Muscle of leg (tissue), 11 donors: Measurements from ENCODE around the gene PRKAR1B. TPM values are rescaled to one million over a fixed set of nuclear protein-coding genes. Genes with fewer than 3 reads are reported as not detected.
A peak's percentile ranks its signal among the peaks of the same experiment; 100 is the strongest.

Experiments used
- DNase-seq: peaks from one replicate; pipeline ENCODE4 v3.0.0; 2013
- H3K27ac ChIP-seq: one replicate; pipeline ENCODE4 v1.5.1; 2013; ENCODE audit warnings: mild to moderate bottlenecking, low read length, control low read depth
- H3K27me3 ChIP-seq: one replicate; pipeline ENCODE4 v1.6.1; 2013; ENCODE audit warnings: low read length; ENCODE audit not compliant: control insufficient read depth, insufficient read depth
- H3K36me3 ChIP-seq: one replicate; pipeline ENCODE4 v1.6.1; 2013; ENCODE audit warnings: low read length; ENCODE audit not compliant: control insufficient read depth, insufficient read depth
- H3K4me1 ChIP-seq: one replicate; pipeline ENCODE4 v1.6.1; 2013; ENCODE audit warnings: low read length; ENCODE audit not compliant: control insufficient read depth, insufficient read depth
- H3K4me3 ChIP-seq: one replicate; pipeline ENCODE4 v1.5.1; 2013; ENCODE audit warnings: low read length, control low read depth
- H3K9me3 ChIP-seq: replicated peaks from 2 replicates; pipeline ENCODE4 v1.6.1; 2013; ENCODE audit warnings: low read depth, low read length; ENCODE audit not compliant: control insufficient read depth
- WGBS: methylation state at CpG from one replicate; pipeline ENCODE4 v1.1.5; 2013; ENCODE audit warnings: missing lambda C conversion rate; ENCODE audit not compliant: insufficient coverage; 5-methylcytosine and 5-hydroxymethylcytosine counted together
- polyA plus RNA-seq, 8 donors: library from polyadenylated mRNA; unstranded; fragments of 120-200 nt; gene quantifications; one replicate each; pipeline versions ENCODE4 v1.2.1 to v1.2.3, GENCODE V29; 2013; ENCODE audit warnings: inconsistent platforms in 1 of 8, low replicate concordance in 1 of 8; ENCODE audit not compliant: insufficient read length in 8 of 8, insufficient read depth in 1 of 8
- total RNA-seq: library from RNA; stranded (reverse); fragments of 120-200 nt; gene quantifications from one replicate; pipeline ENCODE4 v1.2.4, GENCODE V29; 2013

PRKAR1B gene
- total and polyA plus RNA-seq, 9 donors = 23.1 to 45.4 (median 35.0) TPM

DNA sequence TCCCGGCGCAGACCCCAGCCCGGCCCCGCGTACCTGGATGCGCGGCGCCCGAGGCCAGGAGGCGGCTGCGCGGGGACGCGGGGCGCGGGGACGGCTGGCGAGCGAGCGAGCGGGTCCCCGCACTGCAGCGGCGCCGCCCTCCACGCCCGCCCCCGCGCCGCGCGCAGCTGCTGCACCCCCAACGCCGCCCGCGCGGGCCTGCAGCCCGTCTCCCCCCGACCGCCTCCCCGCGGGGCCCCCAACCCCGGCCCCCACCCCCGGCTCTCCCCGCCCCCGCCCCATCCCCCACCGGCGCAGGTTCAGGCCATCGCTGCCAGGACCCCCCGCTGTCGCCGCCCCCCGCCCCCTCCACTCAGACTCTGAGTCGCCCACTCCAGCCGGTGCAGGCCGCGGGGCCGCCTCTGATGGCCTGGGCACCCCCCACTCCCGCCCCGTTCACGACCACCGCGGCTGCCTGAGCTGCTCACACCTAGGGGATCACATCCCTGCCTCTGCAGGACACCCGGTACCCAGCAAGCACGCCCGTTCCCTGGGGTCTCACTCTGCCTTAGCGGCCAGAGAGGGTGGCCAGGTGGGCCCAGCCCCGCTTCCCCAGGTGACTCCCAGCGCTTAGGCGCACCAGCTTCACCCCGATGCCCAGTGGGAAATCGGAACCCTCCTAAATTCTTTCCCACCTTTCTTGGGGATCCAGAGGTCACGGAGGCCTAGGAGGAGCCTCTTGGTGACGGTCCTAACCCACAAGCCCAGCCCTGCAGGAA is 14.5 kb downstream of the PRKAR1B start:
- WGBS = 7% methylated on average over 46 of the region's 74 CpGs
- peak; percentile 38 for DNase-seq
- Histone ChIP-seq H3K4me3 (peak overlapping the region; percentile 54), H3K9me3 (no peaks in the 10 kb centered on the region), H3K27me3 (no peaks in the 10 kb centered on the region), H3K4me1 (peaks cover 15% of the 10 kb centered on the region), H3K36me3 (peaks cover 2% of the 10 kb centered on the region), H3K27ac (no peak overlapping the region)

DNA sequence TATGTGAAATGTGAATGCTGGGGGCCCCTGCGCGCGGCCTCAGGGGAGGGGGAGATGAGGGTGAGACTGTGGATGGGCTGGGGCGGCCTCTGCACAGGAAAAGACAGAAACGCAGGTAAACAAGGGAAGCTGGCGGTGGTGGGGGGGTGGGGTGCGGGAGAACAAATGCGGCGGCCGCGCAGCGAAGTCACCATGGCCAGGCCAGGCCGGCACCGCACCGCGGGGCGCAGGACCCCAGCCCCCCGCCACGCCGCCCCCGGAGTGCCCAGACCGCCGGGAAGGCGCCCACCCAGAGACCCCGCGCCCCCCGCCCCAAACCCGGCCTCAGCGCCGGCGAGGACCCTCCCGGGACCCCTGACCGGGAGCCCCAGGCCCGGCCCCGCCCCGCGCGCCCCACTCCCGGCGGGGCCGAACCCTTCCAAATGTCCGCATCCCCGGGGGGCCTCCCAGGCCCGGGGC is 15.1 kb downstream of the PRKAR1B start:
- H3K36me3 ChIP-seq = peaks cover 2% of the 10 kb centered on the region
- H3K4me1 ChIP-seq = peaks cover 15% of the 10 kb centered on the region
- WGBS = under 1% methylated on average over 44 of the region's 44 CpGs
- DNase-seq = no peak
- no peak overlapping the region for H3K27ac ChIP-seq
- H3K9me3 ChIP-seq = no peaks in the 10 kb centered on the region
- H3K27me3 ChIP-seq = no peaks in the 10 kb centered on the region
- peak overlapping the region; percentile 54 for H3K4me3 ChIP-seq

DNA sequence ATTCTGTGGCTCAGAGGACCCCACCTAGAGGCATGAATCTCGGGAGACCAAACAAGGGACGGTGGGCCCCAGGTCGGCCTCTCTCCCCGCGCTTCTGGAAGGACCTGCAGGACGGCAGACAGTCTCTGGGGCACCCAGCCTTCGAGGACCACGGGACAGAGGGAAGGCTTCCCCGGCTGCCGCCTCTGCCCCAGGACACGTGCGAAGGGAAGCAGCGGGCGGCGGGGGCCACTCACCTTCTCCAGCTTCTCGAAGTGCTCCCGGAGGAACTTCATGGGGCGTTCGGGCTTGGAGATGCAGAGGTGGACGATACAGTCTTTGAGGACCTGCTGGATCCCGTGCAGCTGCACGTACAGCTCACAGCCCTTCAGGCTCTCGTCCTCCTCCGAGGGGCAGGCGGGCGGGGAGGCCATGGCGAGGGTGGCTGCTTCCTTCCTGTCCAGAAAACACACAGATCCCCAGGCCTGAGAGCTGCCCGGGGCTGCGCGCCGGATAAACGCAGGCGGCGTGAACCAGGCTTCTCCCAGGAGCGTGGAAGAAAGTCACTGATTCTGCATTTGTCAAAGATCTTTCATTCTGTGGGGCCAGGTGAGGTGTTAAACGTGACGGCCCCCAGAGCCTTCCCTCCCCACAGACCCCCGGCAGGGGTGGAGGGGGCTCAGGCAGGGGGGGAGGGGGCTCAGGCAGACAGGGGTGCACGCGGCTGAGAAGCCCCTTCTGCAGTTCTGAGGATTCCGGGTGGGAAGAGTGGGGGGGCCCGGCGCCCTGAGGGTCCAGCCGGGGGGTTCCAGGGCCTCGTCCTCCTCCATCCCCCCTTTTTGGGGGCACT is 15.8 kb downstream of the PRKAR1B start:
- DNase-seq = peak; percentile 38
- H3K36me3 ChIP-seq = peaks cover 4% of the 10 kb centered on the region
- peaks cover 15% of the 10 kb centered on the region for H3K4me1 ChIP-seq
- WGBS = 39% methylated on average over 24 of the region's 45 CpGs
- no peak overlapping the region for H3K27ac ChIP-seq
- H3K27me3 ChIP-seq = no peaks in the 10 kb centered on the region
- no peaks in the 10 kb centered on the region for H3K9me3 ChIP-seq
- peak overlapping the region; percentile 54 for H3K4me3 ChIP-seq

DNA sequence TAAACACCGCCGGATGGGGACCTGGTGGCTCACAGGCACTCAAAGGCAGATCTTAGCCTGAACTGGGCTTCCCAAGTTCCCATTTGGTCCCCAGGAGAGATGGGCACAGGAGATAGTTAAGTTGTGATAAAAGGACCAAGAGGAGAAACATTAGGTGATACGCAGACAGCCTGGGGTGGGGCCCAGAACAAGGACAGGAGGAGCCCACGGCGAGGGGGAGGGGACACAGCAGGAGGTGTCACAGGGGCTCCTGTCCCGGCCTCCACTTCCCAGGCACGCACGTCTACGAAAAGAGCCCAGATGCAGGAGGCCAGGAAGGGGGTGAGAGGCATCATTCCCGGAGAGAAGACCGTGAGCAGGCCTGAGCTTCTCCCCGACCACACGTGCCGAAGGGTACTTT is 16.9 kb downstream of the PRKAR1B start:
- Histone ChIP-seq H3K4me1 (peaks cover 15% of the 10 kb centered on the region), H3K27me3 (no peaks in the 10 kb centered on the region), H3K27ac (no peak overlapping the region), H3K36me3 (peaks cover 4% of the 10 kb centered on the region), H3K4me3 (no peak overlapping the region), H3K9me3 (no peaks in the 10 kb centered on the region)
- WGBS = 68% methylated on average over 7 of the region's 14 CpGs
- DNase-seq = no peak

DNA sequence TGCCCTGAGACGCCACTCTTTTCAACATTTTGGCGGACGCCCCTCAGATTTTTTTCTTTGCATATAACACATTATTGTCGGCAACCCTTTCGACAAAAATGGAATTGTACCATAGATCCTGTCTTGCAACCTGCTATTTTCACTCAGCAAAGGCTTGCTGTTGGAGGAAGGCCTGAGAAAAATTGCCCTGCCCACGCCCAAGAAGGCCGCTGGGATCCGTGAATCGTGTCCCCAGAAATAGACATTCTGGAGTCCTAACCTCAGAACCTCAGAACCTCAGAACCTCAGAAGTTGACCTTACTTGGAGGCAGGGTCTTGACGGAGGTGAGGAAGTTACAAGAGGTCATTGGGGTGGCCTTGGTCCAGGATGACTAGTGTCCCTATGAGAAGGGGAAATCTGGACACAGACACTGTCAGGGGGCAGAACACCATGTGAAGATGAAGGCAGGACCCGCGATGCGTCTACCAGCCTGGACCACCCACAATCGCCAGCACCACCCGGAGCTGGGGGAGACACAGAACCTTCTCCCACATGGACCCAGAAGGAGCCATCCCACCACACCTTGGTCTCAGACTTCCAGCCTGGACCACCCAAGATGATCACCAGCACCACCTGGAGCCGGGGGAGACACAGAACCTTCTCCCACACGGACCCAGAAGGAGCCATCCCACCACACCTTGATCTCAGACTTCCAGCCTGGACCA is 19.6 kb downstream of the PRKAR1B start:
- Histone ChIP-seq H3K27me3 (no peaks in the 10 kb centered on the region), H3K27ac (no peak overlapping the region), H3K36me3 (peaks cover 4% of the 10 kb centered on the region), H3K9me3 (peaks cover 4% of the 10 kb centered on the region), H3K4me3 (no peak overlapping the region), H3K4me1 (peaks cover 11% of the 10 kb centered on the region)
- DNase-seq = no peak
- 85% methylated on average over 9 of the region's 17 CpGs for WGBS

DNA sequence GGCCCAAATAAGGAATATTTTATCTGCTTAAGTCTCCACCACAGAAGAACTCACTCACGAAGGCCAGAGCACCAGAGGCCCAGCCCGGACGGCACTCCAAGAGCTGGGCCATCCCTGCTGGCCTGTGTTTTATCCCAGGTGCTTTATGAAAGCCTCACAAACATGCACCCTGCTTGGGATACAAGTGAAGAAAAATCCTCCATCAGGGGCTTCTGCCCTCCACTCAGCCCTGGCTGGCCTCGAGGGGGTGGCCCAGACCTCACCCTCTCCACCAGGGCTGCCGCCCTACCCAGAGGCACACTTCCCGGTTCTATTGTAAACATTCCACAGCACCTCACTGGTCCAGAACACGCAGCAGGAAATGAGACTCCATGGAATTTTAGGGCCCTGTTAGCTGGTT is 20.4 kb downstream of the PRKAR1B start:
- no peak for DNase-seq
- Histone ChIP-seq H3K36me3 (peaks cover 4% of the 10 kb centered on the region), H3K4me3 (no peak overlapping the region), H3K4me1 (peaks cover 9% of the 10 kb centered on the region), H3K27ac (no peak overlapping the region), H3K9me3 (peaks cover 4% of the 10 kb centered on the region), H3K27me3 (no peaks in the 10 kb centered on the region)
- WGBS = 94% methylated on average over 5 of the region's 7 CpGs

DNA sequence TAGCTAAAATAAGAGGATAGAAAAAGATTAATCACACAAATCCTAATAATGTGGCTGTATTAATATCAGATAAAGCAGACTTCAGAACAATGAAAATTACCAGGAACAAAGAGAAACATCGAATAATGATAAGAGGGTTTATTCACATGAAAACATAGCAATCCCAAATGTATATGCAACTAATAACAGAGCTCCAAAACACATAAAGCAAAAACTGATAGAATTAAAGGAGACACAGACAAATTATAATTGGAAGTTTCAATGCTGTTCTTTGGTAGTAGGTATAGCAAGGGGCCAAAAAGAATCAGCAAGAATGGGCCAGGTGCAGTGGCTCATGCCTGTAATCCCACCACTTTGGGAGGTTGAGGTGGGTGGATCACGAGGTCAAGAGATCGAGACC is 24.0 kb downstream of the PRKAR1B start:
- Histone ChIP-seq H3K36me3 (peaks cover 6% of the 10 kb centered on the region), H3K27ac (no peak overlapping the region), H3K4me1 (peaks cover 13% of the 10 kb centered on the region), H3K27me3 (no peaks in the 10 kb centered on the region), H3K9me3 (peaks cover 4% of the 10 kb centered on the region), H3K4me3 (no peak overlapping the region)
- no peak for DNase-seq
- WGBS = no CpG with 5 or more reads among the region's 3 CpGs

DNA sequence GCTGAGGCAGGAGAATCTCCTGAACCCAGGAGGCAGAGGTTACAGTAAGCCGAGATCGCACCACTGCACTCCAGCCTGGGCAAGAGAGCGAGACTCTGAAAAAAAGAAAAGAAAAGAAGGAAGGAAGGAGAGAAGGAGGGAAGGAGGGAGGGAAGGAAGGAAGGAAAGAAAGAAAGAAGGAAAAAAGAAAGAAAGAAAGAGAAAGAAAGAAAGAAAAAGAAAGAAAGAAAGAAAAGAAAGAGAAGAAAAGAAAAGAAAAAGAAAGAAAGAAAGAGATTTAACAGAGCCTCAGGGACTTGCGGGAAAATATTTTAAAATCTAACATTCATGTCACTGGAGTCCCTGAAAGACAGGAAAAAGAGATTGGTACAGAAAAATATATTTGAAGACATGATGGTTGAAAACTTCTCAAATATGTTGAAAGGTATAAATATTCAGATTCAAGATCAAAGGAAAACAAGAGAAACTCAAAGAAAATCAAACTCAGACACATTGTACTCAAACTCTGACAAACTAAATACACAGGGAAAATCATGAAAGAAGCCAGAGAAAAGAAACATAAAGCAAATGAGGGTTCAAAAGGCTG is 25.9 kb downstream of the PRKAR1B start:
- H3K9me3 ChIP-seq = peaks cover 4% of the 10 kb centered on the region
- peaks cover 24% of the 10 kb centered on the region for H3K4me1 ChIP-seq
- H3K27ac ChIP-seq = no peak overlapping the region
- WGBS = 100% methylated on average over 3 of the region's 4 CpGs
- H3K4me3 ChIP-seq = no peak overlapping the region
- peaks cover 9% of the 10 kb centered on the region for H3K36me3 ChIP-seq
- DNase-seq = no peak
- H3K27me3 ChIP-seq = no peaks in the 10 kb centered on the region

DNA sequence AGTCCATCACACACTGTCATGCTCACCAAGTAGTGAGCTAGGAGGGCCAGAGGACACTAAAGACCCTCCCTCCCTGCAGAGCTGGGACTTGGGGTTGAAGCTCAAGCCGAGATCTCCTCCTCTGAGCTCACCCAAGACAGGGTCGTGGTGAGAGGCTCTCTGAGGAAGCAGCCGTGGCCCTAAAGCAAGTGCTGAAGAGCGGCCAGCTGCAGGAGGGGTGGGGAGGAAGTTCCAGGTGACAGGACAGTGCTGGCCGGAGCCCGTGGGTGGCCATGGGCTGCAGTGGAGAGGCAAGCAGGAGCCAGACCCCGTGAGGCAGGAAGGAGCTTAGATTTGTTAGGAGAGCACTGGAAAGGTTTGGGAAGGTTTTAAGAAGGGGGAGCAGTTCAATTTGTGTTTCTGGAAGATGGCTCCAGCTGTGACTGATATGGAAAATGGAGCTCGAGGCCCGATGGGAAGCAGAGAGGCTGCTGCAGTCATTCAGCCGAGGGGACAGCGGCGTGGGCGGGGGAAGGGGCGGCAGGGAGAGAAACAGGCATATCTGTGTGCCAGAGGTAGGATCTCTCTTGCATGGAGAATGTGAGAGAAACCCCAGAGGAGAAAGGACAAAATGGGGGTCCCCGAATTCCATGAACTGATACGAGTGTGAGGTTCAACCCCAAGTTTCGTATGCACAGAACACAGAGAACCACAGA is 27.5 kb downstream of the PRKAR1B start:
- Histone ChIP-seq H3K4me3 (no peak overlapping the region), H3K9me3 (peaks cover 4% of the 10 kb centered on the region), H3K27ac (peak overlapping the region; percentile 29), H3K4me1 (peaks cover 24% of the 10 kb centered on the region), H3K27me3 (no peaks in the 10 kb centered on the region), H3K36me3 (peaks cover 9% of the 10 kb centered on the region)
- DNase-seq = no peak
- 49% methylated on average over 17 of the region's 17 CpGs for WGBS
